DMS79 treated with DMSO at 0.1 percent for 48 hours (cell line): ENCODE measurements around the gene SARS1.
"Not testable (repeated sequence)": the region's sequence is repeated elsewhere in the genome, so short reads cannot be mapped to it uniquely, and the experiment has no call there.

Source experiments
- DNase-seq: peaks from one replicate; lab custom pipeline; 2025; lab: John Stamatoyannopoulos, UW

Gene SARS1

GRCh38 chr1:109193653-109194590 lies 19.8 kb upstream of the SARS1 start:
- peak; percentile 15 for DNase-seq

- no peak for DNase-seq
Measured at GRCh38 chr1:109197158-109198042, 16.3 kb upstream of the SARS1 start.

GRCh38 chr1:109198043-109198695 lies 15.5 kb upstream of the SARS1 start:
- no peak for DNase-seq

DNA sequence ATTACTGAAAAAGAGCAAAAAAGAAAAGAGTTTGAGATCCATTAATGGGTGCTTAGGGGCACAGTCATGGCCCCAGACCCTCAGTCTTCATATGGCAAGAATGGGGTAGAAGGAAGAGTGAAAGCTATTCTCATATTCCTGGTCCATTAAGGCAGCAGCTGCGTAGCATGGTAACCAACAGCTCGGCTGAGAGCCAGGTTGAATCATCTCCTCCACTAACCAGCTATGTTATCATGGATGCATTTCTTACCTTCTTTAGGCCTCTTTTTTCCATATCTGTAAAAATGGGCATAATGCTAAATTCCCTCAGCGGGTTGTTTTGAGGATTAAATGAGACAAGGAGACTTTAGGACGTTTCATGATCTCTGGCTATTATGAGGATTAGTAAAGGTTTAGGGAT lies 15.0 kb upstream of the SARS1 start:
- no peak for DNase-seq

GRCh38 chr1:109199710-109200109 lies 14.0 kb upstream of the SARS1 start:
- no peak for DNase-seq

- DNase-seq = no peak
Measured at GRCh38 chr1:109201123-109201703, 12.5 kb upstream of the SARS1 start.

- no peak for DNase-seq
Measured at GRCh38 chr1:109204484-109204883, 9.2 kb upstream of the SARS1 start.

- no peak for DNase-seq
Measured at GRCh38 chr1:109206339-109206738, 7.4 kb upstream of the SARS1 start.

DNA sequence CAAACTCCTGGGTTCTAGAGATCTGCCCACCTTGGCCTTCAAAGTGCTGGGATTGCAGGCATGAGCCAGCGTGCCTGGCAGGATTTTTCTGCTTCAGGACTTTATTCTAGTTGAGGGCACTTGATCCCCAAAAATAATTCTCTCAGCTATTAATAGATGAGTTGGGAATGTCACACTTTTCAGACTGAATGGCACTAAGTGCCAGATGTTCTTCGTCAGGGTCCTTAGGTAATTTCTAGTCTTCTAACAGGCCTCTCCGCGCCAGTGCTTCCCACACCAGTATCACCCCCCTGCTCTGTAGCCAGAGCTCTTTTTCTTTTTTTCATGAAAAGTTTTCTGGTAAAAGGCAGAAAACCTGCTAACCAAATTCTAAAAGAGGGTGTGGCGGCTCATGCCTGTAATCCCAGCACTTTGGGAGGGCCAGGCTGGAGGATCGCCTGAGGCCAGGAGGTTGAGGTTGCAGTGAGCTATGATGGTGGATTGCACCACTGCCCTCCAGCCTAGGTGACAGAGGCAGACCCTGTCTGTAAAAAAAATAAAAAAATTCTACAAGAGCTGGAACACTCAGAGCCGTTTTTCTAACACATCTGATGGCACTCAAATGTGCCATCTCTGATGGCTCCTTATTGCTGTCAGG lies 6.1 kb upstream of the SARS1 start:
- DNase-seq = no peak

GRCh38 chr1:109208394-109208793 lies 5.3 kb upstream of the SARS1 start:
- DNase-seq = no peak

DNA sequence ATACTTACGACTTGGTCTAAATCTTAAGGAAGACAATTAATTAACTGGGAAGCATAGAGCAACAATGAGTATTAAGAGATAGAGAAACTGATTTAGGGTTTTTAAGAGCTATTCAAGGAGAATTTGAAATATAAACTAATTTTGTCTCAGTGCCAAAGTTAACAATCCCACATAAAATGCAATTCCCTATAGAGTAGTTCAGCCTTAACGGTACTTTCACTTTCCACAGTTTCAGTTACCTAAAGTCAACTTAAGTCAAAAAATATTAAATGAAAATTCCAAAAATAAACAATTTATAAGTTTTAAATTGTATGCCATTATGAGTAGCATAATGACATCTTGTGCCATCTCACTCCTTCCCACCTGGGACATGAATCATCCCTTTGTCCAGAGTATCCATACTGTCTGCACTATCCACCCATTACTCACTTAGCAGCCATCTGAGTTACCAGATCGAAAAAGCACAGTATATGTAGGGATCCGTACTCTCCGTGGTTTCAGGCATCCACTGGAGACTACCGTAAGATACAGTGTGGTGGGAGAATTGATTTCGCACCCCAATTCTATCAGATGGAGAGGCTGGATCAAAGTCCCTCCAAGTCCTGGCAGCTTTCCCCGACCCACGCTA lies 4.8 kb upstream of the SARS1 start:
- no peak for DNase-seq

- no peak for DNase-seq
Measured at GRCh38 chr1:109210058-109210457, 3.7 kb upstream of the SARS1 start.

- no peak for DNase-seq
Measured at GRCh38 chr1:109213345-109213823, 334 bp upstream of the SARS1 start.

GRCh38 chr1:109214695-109215623 lies 1.2 kb downstream of the SARS1 start:
- peak; percentile 71 for DNase-seq

GRCh38 chr1:109216662-109217061 lies 2.9 kb downstream of the SARS1 start:
- DNase-seq = no peak

DNA sequence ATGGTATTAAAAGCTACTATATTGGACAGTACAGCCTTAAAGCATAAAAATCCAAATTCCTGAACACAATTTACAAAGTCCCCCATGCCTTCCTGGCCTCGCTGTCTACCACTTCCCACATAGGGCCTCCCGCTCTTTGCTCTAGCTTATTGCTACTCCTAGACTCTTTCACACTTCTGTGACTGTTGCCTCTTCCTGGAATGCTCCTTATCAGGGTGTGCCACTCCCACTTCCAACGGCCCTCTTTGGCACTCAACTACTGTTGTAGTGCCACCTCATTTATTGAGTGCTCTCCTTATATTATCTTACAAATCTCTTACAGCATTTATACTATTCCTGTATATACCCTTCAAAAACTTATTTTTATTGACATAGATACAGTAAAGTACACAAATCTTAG lies 4.8 kb downstream of the SARS1 start:
- DNase-seq = no peak

DNA sequence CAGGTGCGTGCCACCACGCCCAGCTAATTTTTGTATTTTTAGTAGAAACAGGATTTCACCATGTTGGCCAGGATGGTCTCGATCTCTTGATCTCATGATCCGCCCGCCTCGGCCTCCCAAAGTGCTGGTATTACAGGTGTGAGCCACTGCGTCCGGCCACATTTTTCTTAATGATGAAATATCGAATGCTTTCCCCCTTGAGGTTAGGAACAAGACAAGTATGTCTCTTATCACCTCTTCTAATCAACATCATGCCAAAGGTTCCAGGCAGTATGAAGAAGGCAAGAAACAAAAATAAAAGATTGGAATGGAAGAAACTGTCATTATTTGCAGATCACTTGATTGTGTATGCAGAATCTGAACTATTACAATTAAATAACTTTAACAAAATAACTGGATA lies 7.5 kb downstream of the SARS1 start:
- not testable (repeated sequence) for DNase-seq

DNA sequence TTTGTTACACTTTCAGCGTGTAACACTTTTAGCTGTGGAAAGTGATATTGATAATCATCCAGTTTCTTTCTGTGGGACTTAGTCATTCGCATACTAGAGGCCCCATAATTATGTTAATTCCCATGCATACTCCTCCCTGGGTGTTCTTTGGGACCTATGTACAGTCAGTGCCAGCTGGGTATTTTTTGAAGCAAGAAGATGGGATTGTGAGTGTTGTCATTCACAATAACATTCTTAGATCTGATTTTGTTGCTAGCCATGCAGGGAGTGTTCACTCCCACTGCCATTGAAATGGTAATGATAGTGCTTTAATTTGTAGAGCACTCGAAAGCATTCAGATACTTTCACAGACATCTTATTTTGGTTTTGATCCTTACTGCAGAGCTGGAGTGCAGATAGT lies 11.6 kb downstream of the SARS1 start:
- DNase-seq = no peak

GRCh38 chr1:109225711-109226445 lies 12.2 kb downstream of the SARS1 start:
- DNase-seq = no peak
